Urothelium cell line (cell line): ENCODE data around the gene BICD1.

Experiments used
- DNase-seq: peaks from one replicate; pipeline ENCODE4 v3.0.0; 2011; ENCODE audit warnings: low spot score, mixed read lengths
- FAIRE-seq: peaks from 2 replicates; lab custom pipeline; 2011; peaks lifted over from hg19 to GRCh38; lab: Jason Lieb, UNC

Gene BICD1

GRCh38 chr12:32100888-32101287 is 5.8 kb upstream of the BICD1 start:
- DNase-seq (no peak), FAIRE-seq (no peak)

GRCh38 chr12:32102234-32102633 is 4.4 kb upstream of the BICD1 start:
- DNase-seq (no peak), FAIRE-seq (no peak)

- DNase-seq (no peak), FAIRE-seq (no peak)
Measured at GRCh38 chr12:32104572-32105355, 1.9 kb upstream of the BICD1 start.

GRCh38 chr12:32105986-32106516 is 596 bp upstream of the BICD1 start:
- no peak for DNase-seq
- FAIRE-seq, result no peak

GRCh38 chr12:32107359-32108267 is 966 bp downstream of the BICD1 start:
- DNase-seq (peak; percentile 44), FAIRE-seq (no peak)

- DNase-seq (no peak), FAIRE-seq (no peak)
Measured at GRCh38 chr12:32108787-32109186, 2.1 kb downstream of the BICD1 start.

- no peak for FAIRE-seq
Measured at GRCh38 chr12:32110417-32110816, 3.8 kb downstream of the BICD1 start.

GRCh38 chr12:32110942-32111341 is 4.3 kb downstream of the BICD1 start:
- no peak for DNase-seq
- FAIRE-seq, result no peak

More at GRCh38 chr12:32110417-32110816, 3.8 kb downstream of the BICD1 start:
- no peak for DNase-seq

- peak; percentile 89 for DNase-seq
- peak; percentile 92 for FAIRE-seq
Measured at GRCh38 chr12:32115404-32116104, 8.9 kb downstream of the BICD1 start.

GRCh38 chr12:32116897-32117296 is 10.2 kb downstream of the BICD1 start:
- FAIRE-seq (no peak), DNase-seq (peak; percentile 39)

GRCh38 chr12:32117316-32117715 is 10.7 kb downstream of the BICD1 start:
- FAIRE-seq (no peak), DNase-seq (no peak)

GRCh38 chr12:32118806-32119205 is 12.2 kb downstream of the BICD1 start:
- DNase-seq, result no peak

GRCh38 chr12:32120419-32120818 is 13.8 kb downstream of the BICD1 start:
- no peak for DNase-seq
- FAIRE-seq, result no peak

More at GRCh38 chr12:32118806-32119205, 12.2 kb downstream of the BICD1 start:
- no peak for FAIRE-seq

GRCh38 chr12:32124637-32125036 is 18.0 kb downstream of the BICD1 start:
- DNase-seq (no peak), FAIRE-seq (no peak)

- no peak for FAIRE-seq
- DNase-seq, result no peak
Measured at GRCh38 chr12:32125455-32126084, 18.9 kb downstream of the BICD1 start.

GRCh38 chr12:32126720-32127119 is 20.1 kb downstream of the BICD1 start:
- DNase-seq (peak; percentile 46), FAIRE-seq (no peak)

GRCh38 chr12:32131666-32132065 is 25.0 kb downstream of the BICD1 start:
- FAIRE-seq (no peak), DNase-seq (no peak)

GRCh38 chr12:32134101-32134888 is 27.6 kb downstream of the BICD1 start:
- FAIRE-seq (no peak), DNase-seq (peak; percentile 24)

- no peak for DNase-seq
- no peak for FAIRE-seq
Measured at GRCh38 chr12:32135967-32136366, 29.3 kb downstream of the BICD1 start.

GRCh38 chr12:32136404-32136803 is 29.8 kb downstream of the BICD1 start:
- DNase-seq (no peak), FAIRE-seq (no peak)
